ENCODE results near the gene GRB2. TPM values are rescaled to one million over a fixed set of nuclear protein-coding genes. Genes with fewer than 3 reads are reported as not detected.

GRB2 gene
- total and polyA plus RNA-seq, 10 of the 15 experiments (the other 5 are each of a cell fraction or from before 2014, with no cell fraction given) = 113 to 268 (median 158) TPM

DNA sequence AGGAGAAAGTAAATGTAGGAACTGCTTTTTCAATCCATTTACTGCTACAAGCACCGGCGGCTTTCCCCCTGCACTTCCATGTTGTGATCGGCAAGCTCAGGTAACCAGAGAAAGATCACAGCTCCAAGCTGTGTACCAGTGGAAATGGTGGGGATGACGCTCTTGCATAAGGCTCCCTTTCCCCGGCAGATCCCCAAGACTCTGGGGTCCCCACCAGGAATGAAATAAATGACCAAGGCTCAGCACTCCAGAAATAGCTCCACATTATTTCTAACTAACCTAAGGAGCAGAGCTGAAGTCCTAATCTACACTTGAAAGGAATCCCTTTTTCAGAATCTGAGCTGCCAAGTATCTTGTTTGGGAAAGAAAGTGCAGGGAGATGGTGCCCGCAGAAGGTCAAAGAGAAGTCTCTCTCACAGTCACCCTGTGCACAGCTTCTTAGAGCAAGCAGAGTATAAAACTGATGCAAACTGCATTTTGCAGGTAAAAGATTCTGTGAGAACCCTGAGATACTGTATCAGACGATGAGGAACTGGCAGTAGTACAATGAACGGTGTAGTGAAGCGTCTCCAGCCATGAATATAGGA is 11.1 kb downstream of the GRB2 start (continued):
- TF ChIP-seq RBBP5 (conservative IDR thresholded peaks at IDR 0.05) (no peak), ZNF207 (IDR thresholded peaks at IDR 0.05; ENCODE audit: borderline replicate concordance) (no peak), ZBED1 (IDR thresholded peaks at IDR 0.05; ENCODE audit: borderline replicate concordance) (no peak), BCL11A (IDR thresholded peaks at IDR 0.05; ENCODE audit: low read depth, low read length) (no peak), ZNF384 (IDR thresholded peaks at IDR 0.05; ENCODE audit: borderline replicate concordance, low read depth, low read length) (no peak), MYC (IDR thresholded peaks at IDR 0.05; ENCODE audit: insufficient read depth, insufficient read length, insufficient replicate concordance, low read length, severe bottlenecking) (no peak)
- TF ChIP-seq, protein P1, sequence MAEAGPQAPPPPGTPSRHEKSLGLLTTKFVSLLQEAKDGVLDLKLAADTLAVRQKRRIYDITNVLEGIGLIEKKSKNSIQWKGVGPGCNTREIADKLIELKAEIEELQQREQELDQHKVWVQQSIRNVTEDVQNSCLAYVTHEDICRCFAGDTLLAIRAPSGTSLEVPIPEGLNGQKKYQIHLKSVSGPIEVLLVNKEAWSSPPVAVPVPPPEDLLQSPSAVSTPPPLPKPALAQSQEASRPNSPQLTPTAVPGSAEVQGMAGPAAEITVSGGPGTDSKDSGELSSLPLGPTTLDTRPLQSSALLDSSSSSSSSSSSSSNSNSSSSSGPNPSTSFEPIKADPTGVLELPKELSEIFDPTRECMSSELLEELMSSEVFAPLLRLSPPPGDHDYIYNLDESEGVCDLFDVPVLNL (IDR thresholded peaks at IDR 0.05; ENCODE audit: low read depth, low read length) = no peak
- TF ChIP-seq, protein P2, sequence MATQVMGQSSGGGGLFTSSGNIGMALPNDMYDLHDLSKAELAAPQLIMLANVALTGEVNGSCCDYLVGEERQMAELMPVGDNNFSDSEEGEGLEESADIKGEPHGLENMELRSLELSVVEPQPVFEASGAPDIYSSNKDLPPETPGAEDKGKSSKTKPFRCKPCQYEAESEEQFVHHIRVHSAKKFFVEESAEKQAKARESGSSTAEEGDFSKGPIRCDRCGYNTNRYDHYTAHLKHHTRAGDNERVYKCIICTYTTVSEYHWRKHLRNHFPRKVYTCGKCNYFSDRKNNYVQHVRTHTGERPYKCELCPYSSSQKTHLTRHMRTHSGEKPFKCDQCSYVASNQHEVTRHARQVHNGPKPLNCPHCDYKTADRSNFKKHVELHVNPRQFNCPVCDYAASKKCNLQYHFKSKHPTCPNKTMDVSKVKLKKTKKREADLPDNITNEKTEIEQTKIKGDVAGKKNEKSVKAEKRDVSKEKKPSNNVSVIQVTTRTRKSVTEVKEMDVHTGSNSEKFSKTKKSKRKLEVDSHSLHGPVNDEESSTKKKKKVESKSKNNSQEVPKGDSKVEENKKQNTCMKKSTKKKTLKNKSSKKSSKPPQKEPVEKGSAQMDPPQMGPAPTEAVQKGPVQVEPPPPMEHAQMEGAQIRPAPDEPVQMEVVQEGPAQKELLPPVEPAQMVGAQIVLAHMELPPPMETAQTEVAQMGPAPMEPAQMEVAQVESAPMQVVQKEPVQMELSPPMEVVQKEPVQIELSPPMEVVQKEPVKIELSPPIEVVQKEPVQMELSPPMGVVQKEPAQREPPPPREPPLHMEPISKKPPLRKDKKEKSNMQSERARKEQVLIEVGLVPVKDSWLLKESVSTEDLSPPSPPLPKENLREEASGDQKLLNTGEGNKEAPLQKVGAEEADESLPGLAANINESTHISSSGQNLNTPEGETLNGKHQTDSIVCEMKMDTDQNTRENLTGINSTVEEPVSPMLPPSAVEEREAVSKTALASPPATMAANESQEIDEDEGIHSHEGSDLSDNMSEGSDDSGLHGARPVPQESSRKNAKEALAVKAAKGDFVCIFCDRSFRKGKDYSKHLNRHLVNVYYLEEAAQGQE (IDR thresholded peaks at IDR 0.05; ENCODE audit: low read depth, low read length) = no peak

Data from GM12878 (cell line).